WTC11 (cell line): Measurements from ENCODE around the gene GPD1L. TPM values are rescaled to one million over a fixed set of nuclear protein-coding genes. Genes with fewer than 3 reads are reported as not detected.

Source experiments
- ATAC-seq: fragments of 200-7000 bp; cut with Tn5 transposase; 2 replicates; pipeline ENCODE4 v1.10.0; 2021; ENCODE audit warnings: mild to moderate bottlenecking, moderate library complexity
- CTCF ChIA-PET: fragments of 300-600 bp; sonication (Branson Sonifier 250); formaldehyde crosslinking; loops from one replicate; lab custom pipeline; 2021; ENCODE audit warnings: antibody characterized with exemption; lab: Charles Lee
- POLR2A ChIA-PET: fragments of 350-600 bp; sonication (Branson Sonifier 250); formaldehyde crosslinking; loops from one replicate; lab custom pipeline; 2021; ENCODE audit warnings: antibody characterized with exemption; lab: Charles Lee
- DNase-seq: peaks from one replicate; pipeline ENCODE4 v3.0.0; 2021; ENCODE audit warnings: low spot score
- H3K27ac Mint-ChIP-seq: 2 replicates; pipeline ENCODE4 v1.8.0; 2021; ENCODE audit warnings: mixed read lengths
- H3K27me3 Mint-ChIP-seq: 2 replicates; pipeline ENCODE4 v1.8.0; 2021; ENCODE audit warnings: low read depth, mild to moderate bottlenecking, moderate library complexity, mixed read lengths
- H3K36me3 Mint-ChIP-seq: 2 replicates; pipeline ENCODE4 v1.8.0; 2021; ENCODE audit warnings: mixed read lengths
- H3K4me1 Mint-ChIP-seq: 2 replicates; pipeline ENCODE4 v1.8.0; 2022; ENCODE audit warnings: mixed read lengths
- H3K4me3 Mint-ChIP-seq: 2 replicates; pipeline ENCODE4 v1.8.0; 2021; ENCODE audit warnings: mild to moderate bottlenecking, moderate library complexity, mixed read lengths
- H3K9me3 Mint-ChIP-seq: 2 replicates; pipeline ENCODE4 v1.8.0; 2021; ENCODE audit warnings: mixed read lengths
- CREM ChIP-seq: sonication (generic); formaldehyde crosslinking; IDR thresholded peaks from 2 replicates; pipeline ENCODE4 v1.8.1; 2022; ENCODE audit warnings: mild to moderate bottlenecking, missing genetic modification reagents, moderate library complexity
- EMX1 ChIP-seq: fragments of 250-450 bp; sonication (Bioruptor Pico); IDR thresholded peaks from 2 replicates; pipeline ENCODE4 v1.8.0; 2021; ENCODE audit warnings: mild to moderate bottlenecking
- ESRRA ChIP-seq: sonication (generic); formaldehyde crosslinking; IDR thresholded peaks from 2 replicates; pipeline ENCODE4 v1.8.1; 2022; ENCODE audit warnings: mild to moderate bottlenecking, missing genetic modification reagents, borderline replicate concordance
- GTF2I ChIP-seq: fragments of 250-450 bp; sonication (Bioruptor Pico); conservative IDR thresholded peaks from 2 replicates; pipeline ENCODE4 v1.4.0; 2021; ENCODE audit warnings: mild to moderate bottlenecking
- IRF2 ChIP-seq: sonication (generic); formaldehyde crosslinking; IDR thresholded peaks from 2 replicates; pipeline ENCODE4 v1.8.0; 2022; ENCODE audit warnings: low read depth, missing genetic modification reagents, borderline replicate concordance
- JAZF1 ChIP-seq: fragments of 250-450 bp; sonication (Bioruptor Pico); IDR thresholded peaks from 2 replicates; pipeline ENCODE4 v1.9.0; 2021; ENCODE audit warnings: moderate library complexity, mild to moderate bottlenecking, inconsistent platforms
- MXD4 ChIP-seq: fragments of 250-450 bp; sonication (Bioruptor Pico); IDR thresholded peaks from 2 replicates; pipeline ENCODE4 v1.8.0; 2021; ENCODE audit warnings: mild to moderate bottlenecking, moderate library complexity, borderline replicate concordance
- MYBL2 ChIP-seq: sonication (generic); formaldehyde crosslinking; IDR thresholded peaks from 2 replicates; pipeline ENCODE4 v1.8.1; 2023; ENCODE audit warnings: mild to moderate bottlenecking, moderate library complexity, missing genetic modification reagents
- NFATC4 ChIP-seq: fragments of 250-450 bp; sonication (Bioruptor Pico); IDR thresholded peaks from 2 replicates; pipeline ENCODE4 v1.9.0; 2021; ENCODE audit warnings: mild to moderate bottlenecking
- NR2C2 ChIP-seq: sonication (generic); formaldehyde crosslinking; IDR thresholded peaks from 2 replicates; pipeline ENCODE4 v1.8.0; 2022; ENCODE audit warnings: mild to moderate bottlenecking, missing genetic modification reagents
- NR3C1 ChIP-seq: sonication (generic); formaldehyde crosslinking; conservative IDR thresholded peaks from 2 replicates; pipeline ENCODE4 v1.8.1; 2023; ENCODE audit warnings: low read depth, mild to moderate bottlenecking, missing genetic modification reagents
- OVOL2 ChIP-seq: fragments of 250-450 bp; sonication (Bioruptor Pico); IDR thresholded peaks from 2 replicates; pipeline ENCODE4 v1.9.0; 2021; ENCODE audit warnings: mild to moderate bottlenecking, borderline replicate concordance
- PRRX2 ChIP-seq: fragments of 250-450 bp; sonication (Bioruptor Pico); IDR thresholded peaks from 2 replicates; pipeline ENCODE4 v1.8.0; 2021; ENCODE audit warnings: mild to moderate bottlenecking
- RELA ChIP-seq: sonication (generic); formaldehyde crosslinking; IDR thresholded peaks from 2 replicates; pipeline ENCODE4 v1.8.1; 2022; ENCODE audit warnings: missing genetic modification reagents, mild to moderate bottlenecking, borderline replicate concordance
- RORB ChIP-seq: fragments of 250-450 bp; sonication (Bioruptor Pico); IDR thresholded peaks from 2 replicates; pipeline ENCODE4 v1.9.0; 2021; ENCODE audit warnings: mild to moderate bottlenecking
- SMAD4 ChIP-seq: sonication (generic); formaldehyde crosslinking; IDR thresholded peaks from 2 replicates; pipeline ENCODE4 v1.8.0; 2022; ENCODE audit warnings: mild to moderate bottlenecking, missing genetic modification reagents
- SOX15 ChIP-seq: fragments of 250-450 bp; sonication (Bioruptor Pico); IDR thresholded peaks from 2 replicates; pipeline ENCODE4 v1.9.0; 2021; ENCODE audit warnings: mild to moderate bottlenecking
- TCF7 ChIP-seq: sonication (generic); formaldehyde crosslinking; IDR thresholded peaks from 2 replicates; pipeline ENCODE4 v1.8.0; 2022; ENCODE audit warnings: mild to moderate bottlenecking, low read depth, missing genetic modification reagents, moderate library complexity
- ZNF121 ChIP-seq: sonication (generic); formaldehyde crosslinking; IDR thresholded peaks from 2 replicates; pipeline ENCODE4 v1.8.0; 2023; ENCODE audit warnings: missing genetic modification reagents
- ZNF232 ChIP-seq: sonication (generic); formaldehyde crosslinking; IDR thresholded peaks from 2 replicates; pipeline ENCODE4 v1.8.0; 2022; ENCODE audit warnings: mild to moderate bottlenecking, missing genetic modification reagents
- ZNF263 ChIP-seq: sonication (generic); formaldehyde crosslinking; IDR thresholded peaks from 2 replicates; pipeline ENCODE4 v1.8.1; 2022; ENCODE audit warnings: low read depth, mild to moderate bottlenecking, moderate library complexity, missing genetic modification reagents
- ZNF416 ChIP-seq: fragments of 250-450 bp; sonication (Bioruptor Pico); IDR thresholded peaks from 2 replicates; pipeline ENCODE4 v1.9.0; 2021; ENCODE audit warnings: mild to moderate bottlenecking, inconsistent platforms
- ZNF423 ChIP-seq: fragments of 250-450 bp; sonication (Bioruptor Pico); IDR thresholded peaks from 2 replicates; pipeline ENCODE4 v2.1.2; 2022; ENCODE audit warnings: mild to moderate bottlenecking, moderate library complexity
- ZNF671 ChIP-seq: fragments of 250-450 bp; sonication (Bioruptor Pico); IDR thresholded peaks from 2 replicates; pipeline ENCODE4 v1.8.0; 2021; ENCODE audit warnings: mild to moderate bottlenecking
- total RNA-seq: library from RNA; stranded (reverse); gene quantifications from 3 replicates; pipeline ENCODE4 v1.2.3, GENCODE V29; 2021
- TF ChIP-seq, protein P1 (sequence below): sonication (generic); formaldehyde crosslinking; IDR thresholded peaks from 2 replicates; pipeline ENCODE4 v1.8.1; 2022; ENCODE audit warnings: mild to moderate bottlenecking, missing genetic modification reagents, moderate library complexity, borderline replicate concordance
- TF ChIP-seq, protein P2 (sequence below): sonication (generic); formaldehyde crosslinking; IDR thresholded peaks from 2 replicates; pipeline ENCODE4 v1.8.1; 2023; ENCODE audit warnings: mild to moderate bottlenecking, missing genetic modification reagents, borderline replicate concordance
- TF ChIP-seq, protein P3 (sequence below): fragments of 250-450 bp; sonication (Bioruptor Pico); IDR thresholded peaks from 2 replicates; pipeline ENCODE4 v1.9.0; 2021; ENCODE audit warnings: mild to moderate bottlenecking, borderline replicate concordance

GPD1L gene
- total RNA-seq, 1 experiment from 2014 or later: 5.8 TPM

DNA sequence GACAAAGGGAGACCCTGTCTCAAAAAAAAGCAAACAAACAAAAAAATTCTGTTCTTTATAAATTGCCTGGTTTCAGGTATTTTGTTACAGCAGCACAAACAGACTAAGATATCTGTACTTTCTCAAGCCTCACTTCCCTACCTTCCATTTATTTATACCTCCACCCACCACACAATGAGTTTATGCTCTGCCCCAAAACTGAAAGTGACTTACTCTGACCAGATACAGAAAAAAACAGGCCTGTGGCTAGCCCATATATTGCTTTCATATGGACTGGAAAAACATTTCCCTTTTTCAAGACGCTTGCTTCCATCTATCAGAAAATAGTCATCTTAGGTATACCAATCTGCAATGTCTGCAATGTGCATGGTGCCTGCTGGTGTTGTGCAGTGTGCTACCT, 8.7 kb upstream of the GPD1L start:
- DNase-seq (no peak), ATAC-seq (no peak)
- ChIA-PET POLR2A (no interaction called here), CTCF (no interaction called here)
- H3K36me3 Mint-ChIP-seq: peaks cover 17% of the 10 kb centered on the region
- TF ChIP-seq, protein P1, sequence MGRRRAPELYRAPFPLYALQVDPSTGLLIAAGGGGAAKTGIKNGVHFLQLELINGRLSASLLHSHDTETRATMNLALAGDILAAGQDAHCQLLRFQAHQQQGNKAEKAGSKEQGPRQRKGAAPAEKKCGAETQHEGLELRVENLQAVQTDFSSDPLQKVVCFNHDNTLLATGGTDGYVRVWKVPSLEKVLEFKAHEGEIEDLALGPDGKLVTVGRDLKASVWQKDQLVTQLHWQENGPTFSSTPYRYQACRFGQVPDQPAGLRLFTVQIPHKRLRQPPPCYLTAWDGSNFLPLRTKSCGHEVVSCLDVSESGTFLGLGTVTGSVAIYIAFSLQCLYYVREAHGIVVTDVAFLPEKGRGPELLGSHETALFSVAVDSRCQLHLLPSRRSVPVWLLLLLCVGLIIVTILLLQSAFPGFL: no peak
- no peak for TF ChIP-seq PRRX2
- TF ChIP-seq JAZF1 (CRISPR knock-in tag): no peak
- TF ChIP-seq MYBL2: no peak
- TF ChIP-seq ESRRA: no peak
- TF ChIP-seq OVOL2 (CRISPR knock-in tag): no peak
- TF ChIP-seq ZNF423 (CRISPR knock-in tag): no peak
- TF ChIP-seq NR2C2 (CRISPR knock-in tag): no peak
- TF ChIP-seq ZNF263 (CRISPR knock-in tag): no peak
- TF ChIP-seq GTF2I (CRISPR knock-in tag): no peak
- TF ChIP-seq MXD4 (CRISPR knock-in tag): no peak
- TF ChIP-seq ZNF121: no peak
- TF ChIP-seq, protein P2, sequence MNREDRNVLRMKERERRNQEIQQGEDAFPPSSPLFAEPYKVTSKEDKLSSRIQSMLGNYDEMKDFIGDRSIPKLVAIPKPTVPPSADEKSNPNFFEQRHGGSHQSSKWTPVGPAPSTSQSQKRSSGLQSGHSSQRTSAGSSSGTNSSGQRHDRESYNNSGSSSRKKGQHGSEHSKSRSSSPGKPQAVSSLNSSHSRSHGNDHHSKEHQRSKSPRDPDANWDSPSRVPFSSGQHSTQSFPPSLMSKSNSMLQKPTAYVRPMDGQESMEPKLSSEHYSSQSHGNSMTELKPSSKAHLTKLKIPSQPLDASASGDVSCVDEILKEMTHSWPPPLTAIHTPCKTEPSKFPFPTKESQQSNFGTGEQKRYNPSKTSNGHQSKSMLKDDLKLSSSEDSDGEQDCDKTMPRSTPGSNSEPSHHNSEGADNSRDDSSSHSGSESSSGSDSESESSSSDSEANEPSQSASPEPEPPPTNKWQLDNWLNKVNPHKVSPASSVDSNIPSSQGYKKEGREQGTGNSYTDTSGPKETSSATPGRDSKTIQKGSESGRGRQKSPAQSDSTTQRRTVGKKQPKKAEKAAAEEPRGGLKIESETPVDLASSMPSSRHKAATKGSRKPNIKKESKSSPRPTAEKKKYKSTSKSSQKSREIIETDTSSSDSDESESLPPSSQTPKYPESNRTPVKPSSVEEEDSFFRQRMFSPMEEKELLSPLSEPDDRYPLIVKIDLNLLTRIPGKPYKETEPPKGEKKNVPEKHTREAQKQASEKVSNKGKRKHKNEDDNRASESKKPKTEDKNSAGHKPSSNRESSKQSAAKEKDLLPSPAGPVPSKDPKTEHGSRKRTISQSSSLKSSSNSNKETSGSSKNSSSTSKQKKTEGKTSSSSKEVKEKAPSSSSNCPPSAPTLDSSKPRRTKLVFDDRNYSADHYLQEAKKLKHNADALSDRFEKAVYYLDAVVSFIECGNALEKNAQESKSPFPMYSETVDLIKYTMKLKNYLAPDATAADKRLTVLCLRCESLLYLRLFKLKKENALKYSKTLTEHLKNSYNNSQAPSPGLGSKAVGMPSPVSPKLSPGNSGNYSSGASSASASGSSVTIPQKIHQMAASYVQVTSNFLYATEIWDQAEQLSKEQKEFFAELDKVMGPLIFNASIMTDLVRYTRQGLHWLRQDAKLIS (CRISPR knock-in tag): no peak
- TF ChIP-seq RELA (CRISPR knock-in tag): no peak
- no peak for TF ChIP-seq ZNF671 (CRISPR knock-in tag)
- H3K4me1 Mint-ChIP-seq: no peaks in the 10 kb centered on the region
- no peak overlapping the region for H3K27ac Mint-ChIP-seq
- no peaks in the 10 kb centered on the region; the same call in 1 of the 2 replicates for H3K27me3 Mint-ChIP-seq
- peaks cover 34% of the 10 kb centered on the region for H3K9me3 Mint-ChIP-seq
- no peak overlapping the region for H3K4me3 Mint-ChIP-seq

DNA sequence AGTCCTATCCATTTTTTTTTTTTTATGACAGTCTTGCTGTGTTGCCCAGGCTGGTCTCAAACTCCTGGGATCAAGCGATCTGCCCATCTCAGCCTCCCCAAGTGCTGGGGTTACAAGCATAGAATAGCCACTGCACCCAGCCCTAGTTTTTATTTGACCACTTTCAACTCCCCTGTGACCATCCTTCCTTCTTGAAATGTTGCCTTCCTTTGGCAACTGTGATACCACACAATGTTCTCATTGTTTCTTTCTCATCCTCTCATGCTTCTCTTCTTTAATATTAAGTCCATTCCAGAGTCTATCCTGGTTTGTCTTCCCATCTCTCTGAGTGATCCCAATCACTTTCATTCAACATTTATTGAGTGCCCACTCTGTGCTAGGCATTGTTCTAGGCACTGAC, 7.9 kb upstream of the GPD1L start:
- Mint-ChIP-seq H3K9me3 (peaks cover 37% of the 10 kb centered on the region), H3K4me1 (no peaks in the 10 kb centered on the region), H3K4me3 (no peak overlapping the region), H3K36me3 (peaks cover 17% of the 10 kb centered on the region), H3K27me3 (no peaks in the 10 kb centered on the region; the same call in 1 of the 2 replicates), H3K27ac (no peak overlapping the region)
- ATAC-seq (no peak), DNase-seq (no peak)
- ChIA-PET POLR2A (no interaction called here), CTCF (no interaction called here)
- TF ChIP-seq ZNF232 (no peak), TCF7 (no peak), CREM (CRISPR knock-in tag) (no peak), PRRX2 (no peak)
- TF ChIP-seq, protein P1: no peak

DNA sequence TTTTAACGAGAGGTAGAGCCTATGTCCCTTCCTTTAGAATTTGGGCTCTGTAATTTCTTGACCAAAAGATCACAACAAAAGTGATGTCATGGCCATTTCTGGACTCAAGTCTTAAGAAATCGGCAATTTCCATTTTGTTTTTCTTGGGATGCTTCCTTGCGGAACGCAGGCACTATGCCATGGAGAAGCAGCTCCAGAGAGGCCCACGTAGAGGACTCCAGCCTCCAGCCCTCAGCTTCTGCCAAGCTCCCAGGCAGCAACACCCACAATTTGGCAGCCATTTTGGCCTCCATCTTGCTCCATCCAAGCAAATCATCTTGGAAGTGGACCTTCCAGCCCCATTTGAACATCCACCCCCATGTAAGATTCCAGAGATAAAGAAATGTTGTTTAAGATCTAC, 6.0 kb upstream of the GPD1L start:
- ATAC-seq (no peak), DNase-seq (no peak)
- TF ChIP-seq EMX1 (CRISPR knock-in tag): no peak
- TF ChIP-seq PRRX2: no peak
- TF ChIP-seq, protein P3, sequence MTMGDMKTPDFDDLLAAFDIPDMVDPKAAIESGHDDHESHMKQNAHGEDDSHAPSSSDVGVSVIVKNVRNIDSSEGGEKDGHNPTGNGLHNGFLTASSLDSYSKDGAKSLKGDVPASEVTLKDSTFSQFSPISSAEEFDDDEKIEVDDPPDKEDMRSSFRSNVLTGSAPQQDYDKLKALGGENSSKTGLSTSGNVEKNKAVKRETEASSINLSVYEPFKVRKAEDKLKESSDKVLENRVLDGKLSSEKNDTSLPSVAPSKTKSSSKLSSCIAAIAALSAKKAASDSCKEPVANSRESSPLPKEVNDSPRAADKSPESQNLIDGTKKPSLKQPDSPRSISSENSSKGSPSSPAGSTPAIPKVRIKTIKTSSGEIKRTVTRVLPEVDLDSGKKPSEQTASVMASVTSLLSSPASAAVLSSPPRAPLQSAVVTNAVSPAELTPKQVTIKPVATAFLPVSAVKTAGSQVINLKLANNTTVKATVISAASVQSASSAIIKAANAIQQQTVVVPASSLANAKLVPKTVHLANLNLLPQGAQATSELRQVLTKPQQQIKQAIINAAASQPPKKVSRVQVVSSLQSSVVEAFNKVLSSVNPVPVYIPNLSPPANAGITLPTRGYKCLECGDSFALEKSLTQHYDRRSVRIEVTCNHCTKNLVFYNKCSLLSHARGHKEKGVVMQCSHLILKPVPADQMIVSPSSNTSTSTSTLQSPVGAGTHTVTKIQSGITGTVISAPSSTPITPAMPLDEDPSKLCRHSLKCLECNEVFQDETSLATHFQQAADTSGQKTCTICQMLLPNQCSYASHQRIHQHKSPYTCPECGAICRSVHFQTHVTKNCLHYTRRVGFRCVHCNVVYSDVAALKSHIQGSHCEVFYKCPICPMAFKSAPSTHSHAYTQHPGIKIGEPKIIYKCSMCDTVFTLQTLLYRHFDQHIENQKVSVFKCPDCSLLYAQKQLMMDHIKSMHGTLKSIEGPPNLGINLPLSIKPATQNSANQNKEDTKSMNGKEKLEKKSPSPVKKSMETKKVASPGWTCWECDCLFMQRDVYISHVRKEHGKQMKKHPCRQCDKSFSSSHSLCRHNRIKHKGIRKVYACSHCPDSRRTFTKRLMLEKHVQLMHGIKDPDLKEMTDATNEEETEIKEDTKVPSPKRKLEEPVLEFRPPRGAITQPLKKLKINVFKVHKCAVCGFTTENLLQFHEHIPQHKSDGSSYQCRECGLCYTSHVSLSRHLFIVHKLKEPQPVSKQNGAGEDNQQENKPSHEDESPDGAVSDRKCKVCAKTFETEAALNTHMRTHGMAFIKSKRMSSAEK (CRISPR knock-in tag): no peak
- TF ChIP-seq SOX15: no peak
- TF ChIP-seq RORB: no peak
- no peak for TF ChIP-seq ZNF416 (CRISPR knock-in tag)
- no peak for TF ChIP-seq SMAD4
- TF ChIP-seq NR3C1 (CRISPR knock-in tag): no peak
- TF ChIP-seq NFATC4 (CRISPR knock-in tag): no peak
- TF ChIP-seq NR2C2 (CRISPR knock-in tag): no peak
- no peak for TF ChIP-seq IRF2 (CRISPR knock-in tag)
- H3K27me3 Mint-ChIP-seq: peaks cover 12% of the 10 kb centered on the region
- CTCF ChIA-PET: no interaction called here
- peaks cover 25% of the 10 kb centered on the region for H3K36me3 Mint-ChIP-seq
- H3K4me1 Mint-ChIP-seq: no peaks in the 10 kb centered on the region
- H3K9me3 Mint-ChIP-seq: peaks cover 47% of the 10 kb centered on the region
- no peak overlapping the region for H3K4me3 Mint-ChIP-seq
- POLR2A ChIA-PET: no interaction called here
- H3K27ac Mint-ChIP-seq: no peak overlapping the region
